GM12864 (cell line): ENCODE data around the gene ALOX5AP.

Experiments used
- DNase-seq: peaks from one replicate; pipeline ENCODE4 v3.0.0-alpha.2; 2011; ENCODE audit warnings: low read depth
- H3K4me3 ChIP-seq: 2 replicates; pipeline ENCODE4 v1.5.1; 2011; ENCODE audit warnings: mild to moderate bottlenecking, low read depth, low read length, control low read depth
- CTCF ChIP-seq: IDR thresholded peaks from 2 replicates; pipeline ENCODE4 v1.5.1; 2011; ENCODE audit warnings: low read depth, mild to moderate bottlenecking, moderate library complexity, low read length, control low read depth, inconsistent platforms; ENCODE audit errors: missing control alignments

The ALOX5AP gene

DNA sequence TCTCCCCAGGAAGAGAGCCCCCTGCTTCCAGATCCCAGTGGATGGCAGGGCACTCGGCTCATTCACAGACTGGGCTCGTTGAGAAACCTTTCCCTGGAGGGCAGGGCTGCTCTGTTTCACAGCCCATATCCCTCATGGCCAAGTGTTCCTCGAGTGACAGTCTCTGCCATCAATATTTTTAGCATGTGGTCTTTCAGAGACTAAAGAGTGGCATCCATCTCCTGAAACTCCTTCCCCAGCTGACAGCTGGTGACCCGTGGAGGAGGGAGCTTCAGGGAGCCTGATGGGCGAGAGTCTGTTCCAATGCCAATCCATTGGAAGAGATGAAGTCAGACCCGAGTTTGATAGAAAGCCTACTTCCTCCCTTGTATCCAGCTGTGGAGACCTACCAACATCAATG is 30.7 kb upstream of the ALOX5AP start:
- no peak overlapping the region for H3K4me3 ChIP-seq
- no peak for TF ChIP-seq CTCF
- DNase-seq, result no peak

- TF ChIP-seq CTCF, result no peak
- no peak overlapping the region for H3K4me3 ChIP-seq
- DNase-seq, result no peak
These were observed 29.7 kb upstream of the ALOX5AP start for GRCh38 chr13:30705680-30706079.

- no peak for DNase-seq
- H3K4me3 ChIP-seq, result no peak overlapping the region
- TF ChIP-seq CTCF, result no peak
These were observed 26.8 kb upstream of the ALOX5AP start for GRCh38 chr13:30708541-30708940.

DNA sequence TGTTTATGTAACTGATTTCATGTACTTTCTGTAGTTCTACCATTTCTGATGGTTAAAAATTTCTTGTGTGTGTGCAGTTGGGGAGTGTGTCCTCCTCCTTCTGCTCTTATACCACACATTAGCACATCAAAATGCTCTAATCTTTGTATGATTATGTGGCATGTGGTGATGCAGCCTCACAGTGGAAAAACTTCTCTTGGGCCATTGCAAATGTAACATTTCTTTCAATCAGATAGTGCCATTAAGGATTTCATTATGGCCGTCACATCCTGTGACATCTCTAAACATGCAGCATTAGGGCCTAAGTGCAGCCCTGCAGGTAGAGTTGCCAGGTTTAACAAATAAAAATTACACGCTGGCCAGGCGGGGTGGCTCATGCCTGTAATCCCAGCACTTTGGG is 24.9 kb upstream of the ALOX5AP start:
- no peak for DNase-seq
- H3K4me3 ChIP-seq, result no peak overlapping the region
- no peak for TF ChIP-seq CTCF

DNA sequence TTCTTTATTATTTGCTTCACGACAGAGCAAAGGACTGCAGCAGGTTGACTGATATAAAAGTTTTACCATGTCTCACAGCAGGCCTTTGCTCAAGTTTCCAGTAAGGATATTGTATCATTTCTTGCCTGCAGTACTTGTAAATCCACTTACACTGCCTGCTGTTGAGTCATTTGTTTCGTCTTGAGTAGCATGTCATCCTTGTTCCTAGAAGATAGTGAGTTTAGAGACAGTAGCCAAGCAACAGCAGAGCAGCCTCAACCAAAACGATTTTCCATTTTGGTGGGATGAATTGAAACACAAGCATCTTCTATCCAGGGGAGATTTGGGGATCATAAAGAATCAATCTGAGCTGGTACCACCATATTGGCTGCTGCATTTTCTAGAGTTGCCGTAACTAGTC is 24.0 kb upstream of the ALOX5AP start:
- DNase-seq, result no peak
- no peak for TF ChIP-seq CTCF
- no peak overlapping the region for H3K4me3 ChIP-seq

DNA sequence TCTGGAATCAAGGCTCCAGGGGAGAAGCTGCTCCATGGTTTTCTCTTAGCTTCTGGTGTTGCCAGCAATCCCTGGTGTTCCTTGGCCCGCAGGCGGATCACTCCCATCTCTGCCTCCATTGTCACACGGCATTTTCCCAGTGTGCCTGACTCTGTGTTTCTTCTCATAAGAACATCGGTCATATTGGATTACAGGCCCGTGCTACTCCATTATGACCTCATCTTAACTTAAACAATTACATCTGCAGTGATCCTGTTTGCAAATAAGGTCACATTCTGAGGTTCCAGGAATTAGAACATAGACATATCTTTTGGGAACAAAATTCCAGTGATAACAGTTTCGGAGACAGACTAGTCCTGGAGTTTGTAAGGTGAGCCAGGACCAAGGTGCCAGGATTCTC is 23.5 kb upstream of the ALOX5AP start:
- no peak overlapping the region for H3K4me3 ChIP-seq
- TF ChIP-seq CTCF, result no peak
- no peak for DNase-seq

DNA sequence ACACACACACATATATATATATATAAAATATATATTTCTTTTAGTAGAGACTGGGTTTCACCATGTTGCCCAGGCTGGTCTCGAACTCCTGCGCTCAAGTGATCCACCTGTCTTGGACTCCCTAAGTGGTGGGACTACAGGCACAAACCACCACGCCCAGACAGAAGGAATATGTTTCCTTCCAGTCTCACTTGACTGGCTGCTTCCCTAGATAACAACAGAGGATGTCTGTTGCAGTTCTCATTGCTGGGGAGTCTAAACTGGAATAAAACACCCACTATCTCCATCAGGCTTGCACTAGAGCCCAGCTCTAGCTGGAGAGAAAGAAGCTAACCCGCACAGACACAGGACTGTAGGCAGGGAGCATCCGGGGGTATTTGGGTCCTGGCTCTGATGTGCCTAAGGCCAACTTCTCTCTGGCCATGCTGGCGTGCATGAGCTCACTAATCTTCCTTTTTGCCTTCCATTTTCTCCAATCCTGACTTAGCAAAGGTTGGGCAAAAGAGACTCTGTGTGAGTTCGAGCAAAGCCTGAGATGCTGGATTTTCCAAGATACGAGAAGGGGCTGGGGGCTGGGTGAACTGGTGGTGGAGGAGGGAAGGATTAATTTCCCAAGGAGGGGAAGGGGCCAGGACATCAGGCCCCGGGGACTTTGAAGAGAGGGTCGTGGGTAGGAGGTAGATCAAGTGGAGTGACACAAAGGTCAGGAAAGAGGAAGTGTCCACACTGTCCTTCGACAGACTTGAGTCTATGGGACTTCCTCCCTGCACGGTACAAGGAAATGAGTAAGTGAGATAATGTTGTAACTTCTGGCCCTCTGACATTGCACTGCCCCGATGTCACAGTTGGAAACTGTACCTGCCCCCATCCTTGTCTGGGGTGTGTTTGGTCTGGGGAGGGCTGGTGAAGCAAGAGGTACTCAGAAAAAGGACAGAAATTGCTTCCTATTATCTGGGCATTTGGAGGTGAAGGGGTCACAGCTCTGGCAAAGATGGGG is 22.5 kb upstream of the ALOX5AP start:
- TF ChIP-seq CTCF, result no peak
- no peak overlapping the region for H3K4me3 ChIP-seq
- DNase-seq, result no peak
